ENCODE results near the gene TIAL1. TPM values are rescaled to one million over a fixed set of nuclear protein-coding genes. Genes with fewer than 3 reads are reported as not detected.
"Not testable (repeated sequence)": the region's sequence is repeated elsewhere in the genome, so short reads cannot be mapped to it uniquely, and the experiment has no call there.

TIAL1 gene
- total and polyA plus RNA-seq, 4 donors: 44.0 to 149 (median 65.4) TPM

- Histone ChIP-seq H3K9ac (ENCODE audit: insufficient read depth in 1 of 2, low read length in 2 of 2) (no peak overlapping the region), H3K27me3 (ENCODE audit: control insufficient read depth in 3 of 3, insufficient read depth in 3 of 3, low read length in 2 of 3) (no peaks in the 10 kb centered on the region), H3K4me3 (no peak overlapping the region), H3K27ac (ENCODE audit: low read depth in 1 of 2, low read length in 1 of 2) (no peak overlapping the region), H3K4me1 (ENCODE audit: control insufficient read depth in 5 of 5, insufficient read depth in 5 of 5, low read length in 5 of 5) (no peaks in the 10 kb centered on the region), H3K9me3 (ENCODE audit: control insufficient read depth in 4 of 4, insufficient read depth in 3 of 4, low read length in 3 of 4) (no peaks in the 10 kb centered on the region), H3K36me3 (ENCODE audit: control insufficient read depth in 4 of 4, insufficient read depth in 4 of 4, low read length in 4 of 4) (no peaks in the 10 kb centered on the region)
- TF ChIP-seq, protein P1, sequence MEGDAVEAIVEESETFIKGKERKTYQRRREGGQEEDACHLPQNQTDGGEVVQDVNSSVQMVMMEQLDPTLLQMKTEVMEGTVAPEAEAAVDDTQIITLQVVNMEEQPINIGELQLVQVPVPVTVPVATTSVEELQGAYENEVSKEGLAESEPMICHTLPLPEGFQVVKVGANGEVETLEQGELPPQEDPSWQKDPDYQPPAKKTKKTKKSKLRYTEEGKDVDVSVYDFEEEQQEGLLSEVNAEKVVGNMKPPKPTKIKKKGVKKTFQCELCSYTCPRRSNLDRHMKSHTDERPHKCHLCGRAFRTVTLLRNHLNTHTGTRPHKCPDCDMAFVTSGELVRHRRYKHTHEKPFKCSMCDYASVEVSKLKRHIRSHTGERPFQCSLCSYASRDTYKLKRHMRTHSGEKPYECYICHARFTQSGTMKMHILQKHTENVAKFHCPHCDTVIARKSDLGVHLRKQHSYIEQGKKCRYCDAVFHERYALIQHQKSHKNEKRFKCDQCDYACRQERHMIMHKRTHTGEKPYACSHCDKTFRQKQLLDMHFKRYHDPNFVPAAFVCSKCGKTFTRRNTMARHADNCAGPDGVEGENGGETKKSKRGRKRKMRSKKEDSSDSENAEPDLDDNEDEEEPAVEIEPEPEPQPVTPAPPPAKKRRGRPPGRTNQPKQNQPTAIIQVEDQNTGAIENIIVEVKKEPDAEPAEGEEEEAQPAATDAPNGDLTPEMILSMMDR (IDR thresholded peaks at IDR 0.05; ENCODE audit: control extremely low read depth, extremely low read depth): no peak
- 91 to 96% methylated on average over 4 of the region's 4 CpGs for WGBS, 2 donors
- DNase-seq (no peak), ATAC-seq (ENCODE audit: insufficient read depth, low FRiP score) (no peak)
These were observed 34.7 kb downstream of the TIAL1 start for GRCh38 chr10:119562097-119562496.

- not testable (repeated sequence) for H3K36me3 ChIP-seq (ENCODE audit: control insufficient read depth in 4 of 4, insufficient read depth in 4 of 4, low read length in 4 of 4); H3K9ac ChIP-seq (ENCODE audit: insufficient read depth in 1 of 2, low read length in 2 of 2); ATAC-seq (ENCODE audit: insufficient read depth, low FRiP score); H3K27ac ChIP-seq (ENCODE audit: low read depth in 1 of 2, low read length in 1 of 2); H3K9me3 ChIP-seq (ENCODE audit: control insufficient read depth in 4 of 4, insufficient read depth in 3 of 4, low read length in 3 of 4); H3K4me1 ChIP-seq (ENCODE audit: control insufficient read depth in 5 of 5, insufficient read depth in 5 of 5, low read length in 5 of 5); H3K4me3 ChIP-seq; H3K27me3 ChIP-seq (ENCODE audit: control insufficient read depth in 3 of 3, insufficient read depth in 3 of 3, low read length in 2 of 3); DNase-seq
- 93 to 94% methylated on average over 26 to 33 of the region's 33 CpGs for WGBS, 2 donors
These were observed 37.3 kb downstream of the TIAL1 start for GRCh38 chr10:119559511-119559910.

- WGBS, 2 donors: 92 to 98% methylated on average over 2 of the region's 2 CpGs
- H3K36me3 ChIP-seq (ENCODE audit: control insufficient read depth in 4 of 4, insufficient read depth in 4 of 4, low read length in 4 of 4): not testable (repeated sequence)
These were observed 40.7 kb downstream of the TIAL1 start for GRCh38 chr10:119556081-119556480.

GRCh38 chr10:119555178-119555784, 41.5 kb downstream of the TIAL1 start:
- H3K9ac ChIP-seq (ENCODE audit: insufficient read depth in 1 of 2, low read length in 2 of 2): no peak overlapping the region
- no peaks in the 10 kb centered on the region for H3K27me3 ChIP-seq (ENCODE audit: control insufficient read depth in 3 of 3, insufficient read depth in 3 of 3, low read length in 2 of 3)
- no peaks in the 10 kb centered on the region for H3K9me3 ChIP-seq (ENCODE audit: control insufficient read depth in 4 of 4, insufficient read depth in 3 of 4, low read length in 3 of 4)
- 91 to 97% methylated on average over 6 of the region's 6 CpGs for WGBS, 2 donors
- DNase-seq (no peak), ATAC-seq (ENCODE audit: insufficient read depth, low FRiP score) (no peak)
- H3K27ac ChIP-seq (ENCODE audit: low read depth in 1 of 2, low read length in 1 of 2): no peak overlapping the region
- H3K4me1 ChIP-seq (ENCODE audit: control insufficient read depth in 5 of 5, insufficient read depth in 5 of 5, low read length in 5 of 5): no peaks in the 10 kb centered on the region
- TF ChIP-seq, protein P1 (IDR thresholded peaks at IDR 0.05; ENCODE audit: control extremely low read depth, extremely low read depth): no peak
- H3K36me3 ChIP-seq (ENCODE audit: control insufficient read depth in 4 of 4, insufficient read depth in 4 of 4, low read length in 4 of 4): no peaks in the 10 kb centered on the region
- no peak overlapping the region for H3K4me3 ChIP-seq

More at GRCh38 chr10:119556081-119556480, 40.7 kb downstream of the TIAL1 start:
- H3K27ac ChIP-seq (ENCODE audit: low read depth in 1 of 2, low read length in 1 of 2); H3K9ac ChIP-seq (ENCODE audit: insufficient read depth in 1 of 2, low read length in 2 of 2); H3K4me3 ChIP-seq; H3K4me1 ChIP-seq (ENCODE audit: control insufficient read depth in 5 of 5, insufficient read depth in 5 of 5, low read length in 5 of 5); DNase-seq; ATAC-seq (ENCODE audit: insufficient read depth, low FRiP score); H3K9me3 ChIP-seq (ENCODE audit: control insufficient read depth in 4 of 4, insufficient read depth in 3 of 4, low read length in 3 of 4); H3K27me3 ChIP-seq (ENCODE audit: control insufficient read depth in 3 of 3, insufficient read depth in 3 of 3, low read length in 2 of 3): not testable (repeated sequence)
